Progenitor cell of endocrine pancreas (in vitro differentiated cells): Measurements from ENCODE around the gene STK35. TPM values are rescaled to one million over a fixed set of nuclear protein-coding genes. Genes with fewer than 3 reads are reported as not detected.

Experiments
- DNase-seq: peaks from one replicate; pipeline ENCODE4 v3.0.0; 2021; ENCODE audit warnings: low spot score; ENCODE audit not compliant: unreplicated experiment
- H3K27ac Mint-ChIP-seq: 2 replicates; pipeline ENCODE4 v1.8.0; 2021; ENCODE audit warnings: mild to moderate bottlenecking, moderate library complexity, mixed read lengths
- H3K27me3 Mint-ChIP-seq: 2 replicates; pipeline ENCODE4 v1.8.0; 2021; ENCODE audit warnings: mixed read lengths
- H3K36me3 Mint-ChIP-seq: 2 replicates; pipeline ENCODE4 v1.8.0; 2022; ENCODE audit warnings: mixed read lengths; ENCODE audit not compliant: insufficient read depth
- H3K4me1 Mint-ChIP-seq: 2 replicates; pipeline ENCODE4 v1.8.0; 2021; ENCODE audit warnings: low read depth, mixed read lengths
- H3K4me3 Mint-ChIP-seq: 2 replicates; pipeline ENCODE4 v1.8.0; 2021; ENCODE audit warnings: low read depth, mild to moderate bottlenecking, moderate library complexity, mixed read lengths
- H3K9me3 Mint-ChIP-seq: 2 replicates; pipeline ENCODE4 v1.8.0; 2021; ENCODE audit warnings: low read depth, mixed read lengths
- CTCF ChIP-seq: fragments of 200-600 bp; sonication (generic); IDR thresholded peaks from one replicate; pipeline ENCODE4 v1.5.0; 2021; ENCODE audit warnings: antibody characterized with exemption, mild to moderate bottlenecking; ENCODE audit not compliant: unreplicated experiment
- total RNA-seq: library from RNA; stranded (reverse); gene quantifications from 2 replicates; pipeline ENCODE4 v1.2.1, GENCODE V29; 2021

Gene STK35
- total RNA-seq, 1 donor from 2014 or later = 41.9 TPM

DNA sequence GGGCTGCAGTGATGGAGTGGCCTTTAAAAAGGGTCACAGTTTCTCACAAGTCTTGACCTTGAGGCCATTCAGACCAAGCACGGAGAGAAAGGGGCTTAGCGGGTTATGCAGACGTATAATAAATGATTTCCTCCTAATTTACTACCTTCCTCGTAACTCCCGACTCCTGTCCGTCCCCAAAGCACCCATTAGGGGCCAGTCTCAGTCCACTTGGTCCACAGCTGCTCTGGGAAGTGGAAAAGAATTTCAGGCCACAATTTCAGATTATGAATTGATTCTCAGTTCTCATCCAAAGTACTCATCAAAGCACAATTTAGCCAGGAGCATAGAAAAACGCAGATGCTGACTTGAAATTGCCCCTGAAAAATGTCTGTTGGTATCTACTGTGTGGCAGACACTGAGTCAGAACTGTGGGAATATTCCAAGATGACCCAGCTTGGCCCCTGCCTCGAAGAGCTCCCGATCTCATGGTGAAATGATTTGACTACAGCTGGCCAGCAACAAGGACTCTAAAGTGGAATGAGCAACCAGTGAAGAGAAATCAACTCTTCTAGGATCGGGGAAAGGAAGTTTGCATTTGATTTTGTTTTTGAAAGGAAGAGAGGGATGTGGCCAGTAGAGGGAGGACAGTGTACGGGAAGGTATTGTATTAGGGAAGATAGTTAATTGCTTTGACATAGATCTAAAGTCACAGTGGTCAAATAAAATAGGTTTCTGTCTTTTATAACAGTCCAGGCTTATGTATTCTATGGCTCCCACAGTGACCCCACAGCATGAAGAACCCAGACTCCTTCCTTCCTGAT lies 15.2 kb upstream of the STK35 start:
- Mint-ChIP-seq H3K27ac (no peak overlapping the region), H3K36me3 (no peaks in the 10 kb centered on the region), H3K27me3 (peaks cover 17% of the 10 kb centered on the region), H3K4me3 (no peak overlapping the region), H3K4me1 (no peaks in the 10 kb centered on the region), H3K9me3 (no peaks in the 10 kb centered on the region)
- no peak for TF ChIP-seq CTCF
- no peak for DNase-seq

GRCh38 chr20:2086980-2087377 lies 14.6 kb upstream of the STK35 start:
- H3K4me3 Mint-ChIP-seq = no peak overlapping the region
- no peaks in the 10 kb centered on the region for H3K36me3 Mint-ChIP-seq
- no peaks in the 10 kb centered on the region for H3K4me1 Mint-ChIP-seq
- no peak for DNase-seq
- no peak overlapping the region for H3K27ac Mint-ChIP-seq
- no peaks in the 10 kb centered on the region for H3K9me3 Mint-ChIP-seq
- H3K27me3 Mint-ChIP-seq = peaks cover 17% of the 10 kb centered on the region
- TF ChIP-seq CTCF = no peak

DNA sequence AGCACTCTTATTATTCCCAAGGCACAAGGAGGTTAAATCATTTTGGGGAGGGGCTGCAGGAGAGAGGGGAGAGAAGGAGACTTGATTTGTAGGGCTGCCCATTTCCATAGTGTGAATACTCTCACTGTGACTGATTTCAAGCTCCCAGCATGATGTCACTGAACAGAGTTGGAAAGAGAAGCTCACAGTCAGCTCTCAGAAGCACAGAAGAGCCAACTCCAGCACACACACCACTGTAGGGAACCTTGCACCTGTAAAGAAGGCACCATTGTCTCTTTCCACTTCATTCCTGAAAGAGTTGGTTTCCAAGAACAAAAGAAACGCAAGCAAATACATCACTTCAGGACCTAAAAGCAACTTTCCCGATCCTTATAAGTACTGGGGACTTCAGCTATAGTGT lies 12.7 kb upstream of the STK35 start:
- TF ChIP-seq CTCF = no peak
- no peaks in the 10 kb centered on the region for H3K36me3 Mint-ChIP-seq
- no peak overlapping the region for H3K27ac Mint-ChIP-seq
- H3K4me3 Mint-ChIP-seq = no peak overlapping the region
- H3K4me1 Mint-ChIP-seq = no peaks in the 10 kb centered on the region
- H3K9me3 Mint-ChIP-seq = no peaks in the 10 kb centered on the region
- H3K27me3 Mint-ChIP-seq = peaks cover 20% of the 10 kb centered on the region
- no peak for DNase-seq

GRCh38 chr20:2089447-2089846 lies 12.2 kb upstream of the STK35 start:
- Mint-ChIP-seq H3K4me1 (no peaks in the 10 kb centered on the region), H3K27me3 (peaks cover 23% of the 10 kb centered on the region), H3K4me3 (no peak overlapping the region), H3K36me3 (no peaks in the 10 kb centered on the region), H3K27ac (no peak overlapping the region), H3K9me3 (no peaks in the 10 kb centered on the region)
- no peak for DNase-seq
- no peak for TF ChIP-seq CTCF

DNA sequence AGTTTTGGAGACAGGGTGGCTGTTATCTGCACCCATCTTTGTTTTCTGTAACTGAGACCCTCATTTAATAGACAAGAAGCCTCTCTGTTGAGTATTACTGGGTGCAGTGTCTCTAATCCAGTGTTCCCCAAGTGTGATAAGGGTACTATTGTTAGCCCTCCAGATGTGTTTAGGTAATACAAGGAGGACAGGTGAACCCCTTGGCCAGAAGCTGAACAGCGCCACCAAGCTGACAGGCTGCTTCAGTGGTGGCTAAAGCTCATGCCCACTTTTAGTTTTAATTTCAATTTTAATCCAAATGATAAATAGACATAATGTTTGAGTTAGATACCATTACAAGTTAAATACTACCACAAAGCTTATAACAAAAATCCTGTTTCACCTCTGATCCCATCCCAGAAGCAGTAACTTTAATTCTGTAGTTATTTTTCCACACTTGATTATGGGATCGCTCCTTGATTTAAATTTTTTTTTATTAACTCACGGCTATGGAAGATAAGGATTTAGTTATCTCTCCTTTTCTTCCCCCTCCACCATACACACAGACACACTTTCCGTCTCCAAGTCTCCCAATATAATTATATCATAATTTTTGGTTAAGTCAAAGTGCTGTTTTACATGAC lies 8.4 kb upstream of the STK35 start:
- no peak overlapping the region for H3K4me3 Mint-ChIP-seq
- H3K36me3 Mint-ChIP-seq = no peaks in the 10 kb centered on the region
- H3K4me1 Mint-ChIP-seq = no peaks in the 10 kb centered on the region
- H3K27ac Mint-ChIP-seq = no peak overlapping the region
- no peaks in the 10 kb centered on the region for H3K9me3 Mint-ChIP-seq
- DNase-seq = peak; percentile 19
- H3K27me3 Mint-ChIP-seq = peaks cover 31% of the 10 kb centered on the region
- TF ChIP-seq CTCF = peak; percentile 82
